ENCODE results near the gene NCAM1. TPM values are rescaled to one million over a fixed set of nuclear protein-coding genes. Genes with fewer than 3 reads are reported as not detected.

Gene NCAM1
- total RNA-seq, 1 experiment from 2014 or later = 0.33 TPM

- H4K20me1 ChIP-seq (ENCODE audit: insufficient read depth) = no peaks in the 10 kb centered on the region
- H3K4me3 ChIP-seq = no peak overlapping the region
- H3K79me2 ChIP-seq (ENCODE audit: low read depth) = no peaks in the 10 kb centered on the region
- no peaks in the 10 kb centered on the region for H3K27me3 ChIP-seq (ENCODE audit: insufficient read depth, low read depth)
- H3K27ac ChIP-seq = no peak overlapping the region
- ChIA-PET POLR2A (ENCODE audit: unreplicated experiment) (no interaction called here), CTCF (no interaction called here)
- H2AFZ ChIP-seq = no peak overlapping the region
- H3F3A ChIP-seq (ENCODE audit: insufficient read depth, low read depth) = no peaks in the 10 kb centered on the region
- intact Hi-C loops (cut with micrococcal nuclease; ENCODE audit: unreplicated experiment) = no loop called here
- DNase-seq = no peak
- no TSS peak for BruUV-seq (replicated peaks)
- TF ChIP-seq EZH2 (IDR thresholded peaks at IDR 0.05; ENCODE audit: low read depth) = no peak
- no peak for TF ChIP-seq CTCF (conservative IDR thresholded peaks at IDR 0.05)
- peaks cover 8% of the 10 kb centered on the region for H3K4me1 ChIP-seq (replicated peaks; ENCODE audit: insufficient read depth)
- H3K9me2 ChIP-seq (ENCODE audit: insufficient read depth) = no peaks in the 10 kb centered on the region
- no peaks in the 10 kb centered on the region for H3K9me3 ChIP-seq (ENCODE audit: insufficient read depth, low read depth)
- H3K36me3 ChIP-seq (ENCODE audit: low read depth) = no peaks in the 10 kb centered on the region
- H3K4me2 ChIP-seq = no peak overlapping the region
These were observed 218.0 kb downstream of the NCAM1 start for GRCh38 chr11:113179181-113179704.

GRCh38 chr11:113181094-113181493 lies 219.9 kb downstream of the NCAM1 start:
- intact Hi-C loops (cut with micrococcal nuclease; ENCODE audit: unreplicated experiment) = no loop called here
- no TSS peak for BruUV-seq (replicated peaks)
- Histone ChIP-seq H3K27ac (no peak overlapping the region), H3K4me1 (replicated peaks; ENCODE audit: insufficient read depth) (peaks cover 10% of the 10 kb centered on the region), H3K9me3 (ENCODE audit: insufficient read depth, low read depth) (no peaks in the 10 kb centered on the region), H3K4me3 (no peak overlapping the region), H3F3A (ENCODE audit: insufficient read depth, low read depth) (no peaks in the 10 kb centered on the region), H3K79me2 (ENCODE audit: low read depth) (no peaks in the 10 kb centered on the region), H4K20me1 (ENCODE audit: insufficient read depth) (no peaks in the 10 kb centered on the region), H3K4me2 (no peak overlapping the region), H3K36me3 (ENCODE audit: low read depth) (no peaks in the 10 kb centered on the region), H3K9me2 (ENCODE audit: insufficient read depth) (no peaks in the 10 kb centered on the region), H3K27me3 (ENCODE audit: insufficient read depth, low read depth) (no peaks in the 10 kb centered on the region), H2AFZ (no peak overlapping the region)
- TF ChIP-seq CTCF (conservative IDR thresholded peaks at IDR 0.05) (no peak), EZH2 (IDR thresholded peaks at IDR 0.05; ENCODE audit: low read depth) (no peak)
- ChIA-PET POLR2A (ENCODE audit: unreplicated experiment) (no interaction called here), CTCF (no interaction called here)
- no peak for DNase-seq

- no peaks in the 10 kb centered on the region for H3K36me3 ChIP-seq (ENCODE audit: low read depth)
- CTCF ChIA-PET = no interaction called here
- H3K4me2 ChIP-seq = no peak overlapping the region
- POLR2A ChIA-PET (ENCODE audit: unreplicated experiment) = no interaction called here
- no peak overlapping the region for H3K4me3 ChIP-seq
- H3K9me3 ChIP-seq (ENCODE audit: insufficient read depth, low read depth) = no peaks in the 10 kb centered on the region
- H3K4me1 ChIP-seq (replicated peaks; ENCODE audit: insufficient read depth) = peaks cover 10% of the 10 kb centered on the region
- no peak for DNase-seq
- intact Hi-C loops (cut with micrococcal nuclease; ENCODE audit: unreplicated experiment) = no loop called here
- H3K27ac ChIP-seq = no peak overlapping the region
- BruUV-seq (replicated peaks) = no TSS peak
- H3K9me2 ChIP-seq (ENCODE audit: insufficient read depth) = no peaks in the 10 kb centered on the region
- no peak overlapping the region for H2AFZ ChIP-seq
- no peaks in the 10 kb centered on the region for H4K20me1 ChIP-seq (ENCODE audit: insufficient read depth)
- H3K27me3 ChIP-seq (ENCODE audit: insufficient read depth, low read depth) = no peaks in the 10 kb centered on the region
- no peaks in the 10 kb centered on the region for H3F3A ChIP-seq (ENCODE audit: insufficient read depth, low read depth)
- no peaks in the 10 kb centered on the region for H3K79me2 ChIP-seq (ENCODE audit: low read depth)
- TF ChIP-seq CTCF (conservative IDR thresholded peaks at IDR 0.05) (no peak), EZH2 (IDR thresholded peaks at IDR 0.05; ENCODE audit: low read depth) (no peak)
These were observed 221.1 kb downstream of the NCAM1 start for GRCh38 chr11:113182288-113182687.
